KMS-11 (cell line): ENCODE data around the gene CC2D1A.

Experiments used
- H2AFZ ChIP-seq: fragments of 200-600 bp; sonication (generic); 2 replicates; pipeline ENCODE4 v1.6.1; 2016; ENCODE audit warnings: antibody characterized with exemption, mixed run types, low read depth
- H3K27ac ChIP-seq: fragments of 200-600 bp; sonication (generic); 2 replicates; pipeline ENCODE4 v1.6.1; 2016; ENCODE audit warnings: mild to moderate bottlenecking, mixed run types
- H3K27me3 ChIP-seq: fragments of 200-600 bp; sonication (generic); 2 replicates; pipeline ENCODE4 v1.6.1; 2017; ENCODE audit warnings: mild to moderate bottlenecking, low read depth, mixed run types, moderate library complexity; ENCODE audit not compliant: insufficient read depth
- H3K36me3 ChIP-seq: fragments of 200-600 bp; sonication (generic); 2 replicates; pipeline ENCODE4 v1.6.1; 2017; ENCODE audit warnings: mild to moderate bottlenecking, mixed run types; ENCODE audit not compliant: insufficient read depth
- H3K4me1 ChIP-seq: fragments of 200-600 bp; sonication (generic); 2 replicates; pipeline ENCODE4 v1.6.1; 2016; ENCODE audit warnings: mild to moderate bottlenecking, low read depth, mixed run types; ENCODE audit not compliant: poor library complexity, severe bottlenecking
- H3K4me2 ChIP-seq: fragments of 200-600 bp; sonication (generic); 2 replicates; pipeline ENCODE4 v1.7.0; 2016; ENCODE audit warnings: mild to moderate bottlenecking, mixed run types
- H3K4me3 ChIP-seq: fragments of 200-600 bp; sonication (generic); IDR thresholded peaks from 2 replicates; pipeline ENCODE4 v1.6.1; 2017; ENCODE audit warnings: low read depth, low read length, mixed read lengths; ENCODE audit not compliant: insufficient read depth
- H3K79me2 ChIP-seq: fragments of 200-600 bp; sonication (generic); 2 replicates; pipeline ENCODE4 v1.6.1; 2016; ENCODE audit warnings: low read depth, mixed run types; ENCODE audit not compliant: insufficient read depth
- H3K9ac ChIP-seq: fragments of 200-600 bp; sonication (generic); 2 replicates; pipeline ENCODE4 v1.6.1; 2016; ENCODE audit warnings: mild to moderate bottlenecking, mixed run types
- H4K20me1 ChIP-seq: fragments of 200-600 bp; sonication (generic); 2 replicates; pipeline ENCODE4 v1.6.1; 2016; ENCODE audit warnings: mild to moderate bottlenecking, mixed run types; ENCODE audit not compliant: insufficient read depth
- CTCF ChIP-seq: fragments of 200-600 bp; sonication (generic); conservative IDR thresholded peaks from 2 replicates; pipeline ENCODE4 v1.6.1; 2017; ENCODE audit warnings: low read depth, mild to moderate bottlenecking, antibody characterized with exemption, low read length, moderate library complexity, mixed read lengths

CC2D1A gene

GRCh38 chr19:13952931-13953531 is 47.0 kb downstream of the CC2D1A start:
- no peaks in the 10 kb centered on the region for H4K20me1 ChIP-seq
- H2AFZ ChIP-seq: no peak overlapping the region
- peak overlapping the region; percentile 82 for H3K4me2 ChIP-seq
- H3K79me2 ChIP-seq: peaks cover 10% of the 10 kb centered on the region; the same call in 1 of the 2 replicates
- no peak overlapping the region for H3K4me3 ChIP-seq
- H3K4me1 ChIP-seq: peaks cover 7% of the 10 kb centered on the region
- peak overlapping the region; percentile 32; the same call in 1 of the 2 replicates for H3K9ac ChIP-seq
- H3K36me3 ChIP-seq: no peaks in the 10 kb centered on the region
- H3K27ac ChIP-seq: no peak overlapping the region
- TF ChIP-seq CTCF: no peak
- no peaks in the 10 kb centered on the region for H3K27me3 ChIP-seq

DNA sequence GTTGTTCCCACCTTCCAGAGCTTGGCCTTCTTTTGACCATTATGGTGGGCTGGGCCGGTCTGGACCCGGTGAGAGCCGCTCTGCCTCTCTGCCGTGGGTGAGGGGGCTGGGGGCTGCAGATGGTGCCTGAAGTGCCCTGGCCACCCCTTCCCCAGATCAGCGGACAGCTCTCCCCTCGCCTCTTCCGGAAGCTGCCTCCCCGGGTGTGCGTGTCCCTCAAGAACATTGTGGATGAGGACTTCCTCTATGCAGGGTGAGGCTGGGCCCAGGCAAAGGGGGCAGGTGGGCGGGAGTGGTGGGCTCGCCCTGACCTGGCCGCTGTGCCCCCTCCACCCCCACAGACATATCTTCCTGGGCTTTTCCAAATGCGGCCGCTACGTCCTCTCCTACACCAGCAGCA is 48.2 kb downstream of the CC2D1A start:
- TF ChIP-seq CTCF: no peak
- Histone ChIP-seq H3K27ac (no peak overlapping the region), H3K4me3 (no peak overlapping the region), H3K4me1 (peaks cover 7% of the 10 kb centered on the region), H3K79me2 (peaks cover 10% of the 10 kb centered on the region; the same call in 1 of the 2 replicates), H3K36me3 (no peaks in the 10 kb centered on the region), H4K20me1 (no peaks in the 10 kb centered on the region), H3K9ac (no peak overlapping the region), H3K27me3 (no peaks in the 10 kb centered on the region), H3K4me2 (no peak overlapping the region; the same call in 1 of the 2 replicates), H2AFZ (no peak overlapping the region)

DNA sequence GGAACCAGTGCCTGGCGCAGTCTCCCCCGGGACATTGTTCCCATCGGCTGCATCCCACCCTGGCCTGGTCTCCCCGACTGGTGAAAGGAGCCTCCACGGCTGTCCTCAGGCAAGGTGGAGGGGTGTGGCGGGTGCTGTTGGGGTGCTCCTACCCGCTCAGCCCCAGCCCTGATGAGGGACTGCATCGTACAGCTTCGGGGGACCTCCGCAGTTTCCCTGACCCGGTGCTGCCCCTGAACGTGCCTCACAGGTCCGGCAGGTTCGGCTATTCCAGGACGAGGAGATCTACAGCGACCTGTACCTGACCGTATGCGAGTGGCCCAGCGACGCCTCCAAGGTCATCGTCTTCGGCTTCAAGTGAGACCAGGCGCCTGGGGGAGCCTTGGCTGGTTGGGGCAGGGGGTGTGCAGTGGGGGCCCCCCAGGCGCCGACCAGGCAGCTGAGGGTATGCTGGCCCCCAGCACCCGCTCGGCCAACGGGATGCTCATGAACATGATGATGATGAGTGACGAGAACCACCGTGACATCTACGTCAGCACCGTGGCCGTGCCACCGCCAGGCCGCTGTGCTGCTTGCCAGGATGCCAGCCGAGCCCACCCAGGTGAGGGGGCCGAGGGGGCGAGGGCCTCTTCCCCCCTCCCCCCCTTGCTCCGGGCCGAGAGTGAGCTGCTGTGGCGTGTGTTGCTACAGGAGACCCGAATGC is 49.8 kb downstream of the CC2D1A start:
- TF ChIP-seq CTCF: no peak
- Histone ChIP-seq H3K27ac (no peak overlapping the region), H3K9ac (no peak overlapping the region), H2AFZ (no peak overlapping the region), H3K36me3 (no peaks in the 10 kb centered on the region), H3K27me3 (no peaks in the 10 kb centered on the region), H3K4me3 (no peak overlapping the region), H3K4me1 (peaks cover 7% of the 10 kb centered on the region), H3K4me2 (no peak overlapping the region), H4K20me1 (no peaks in the 10 kb centered on the region), H3K79me2 (peaks cover 10% of the 10 kb centered on the region; the same call in 1 of the 2 replicates)

GRCh38 chr19:13956365-13956744 is 50.4 kb downstream of the CC2D1A start:
- H3K27me3 ChIP-seq: no peaks in the 10 kb centered on the region
- H3K4me2 ChIP-seq: no peak overlapping the region
- no peak overlapping the region for H3K27ac ChIP-seq
- H3K4me3 ChIP-seq: no peak overlapping the region
- peaks cover 10% of the 10 kb centered on the region; the same call in 1 of the 2 replicates for H3K79me2 ChIP-seq
- peaks cover 7% of the 10 kb centered on the region for H3K4me1 ChIP-seq
- no peak for TF ChIP-seq CTCF
- H4K20me1 ChIP-seq: no peaks in the 10 kb centered on the region
- H2AFZ ChIP-seq: no peak overlapping the region
- H3K36me3 ChIP-seq: no peaks in the 10 kb centered on the region
- no peak overlapping the region for H3K9ac ChIP-seq
